SH-SY5Y (cell line): Measurements from ENCODE around the gene KCTD13.

Experiments used
- GATA2 ChIP-seq: IDR thresholded peaks from 2 replicates; pipeline ENCODE4 v1.6.1; 2011; ENCODE audit warnings: mild to moderate bottlenecking, low read depth, low read length
- GATA3 ChIP-seq: IDR thresholded peaks from 2 replicates; pipeline ENCODE4 v1.6.1; 2011; ENCODE audit warnings: low read depth, mild to moderate bottlenecking, low read length, moderate library complexity

KCTD13 gene, protein sequence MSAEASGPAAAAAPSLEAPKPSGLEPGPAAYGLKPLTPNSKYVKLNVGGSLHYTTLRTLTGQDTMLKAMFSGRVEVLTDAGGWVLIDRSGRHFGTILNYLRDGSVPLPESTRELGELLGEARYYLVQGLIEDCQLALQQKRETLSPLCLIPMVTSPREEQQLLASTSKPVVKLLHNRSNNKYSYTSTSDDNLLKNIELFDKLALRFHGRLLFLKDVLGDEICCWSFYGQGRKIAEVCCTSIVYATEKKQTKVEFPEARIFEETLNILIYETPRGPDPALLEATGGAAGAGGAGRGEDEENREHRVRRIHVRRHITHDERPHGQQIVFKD

GRCh38 chr16:29925781-29926710 is at the start of gene KCTD13:
KCTD13 (minus strand) TSS chr16:29926226; CDS start chr16:29926033, 193 bp downstream.
- TF ChIP-seq GATA3 (no peak), GATA2 (no peak)

DNA sequence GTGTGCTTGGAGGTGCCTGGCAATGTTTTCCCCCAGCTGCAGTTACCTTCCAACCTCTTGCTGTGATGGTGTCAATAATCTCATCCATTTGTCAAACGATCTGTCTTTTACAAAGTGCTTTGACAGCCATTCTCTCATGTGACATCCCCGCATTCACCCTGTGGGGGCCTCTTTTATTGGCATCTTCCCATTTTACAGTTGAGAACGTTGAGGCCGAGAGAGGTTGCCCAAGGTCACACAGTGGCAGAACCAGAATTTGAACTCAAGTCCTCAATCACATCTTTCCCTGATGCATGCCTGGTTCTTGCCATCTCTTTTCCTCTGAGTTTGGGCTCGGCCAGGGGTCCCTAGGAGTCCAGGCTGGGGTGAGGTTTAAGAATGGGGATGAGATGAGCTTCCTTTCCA is 49.1 kb upstream of the KCTD13 start:
- TF ChIP-seq GATA2 (no peak), GATA3 (no peak)

- no peak for TF ChIP-seq GATA3
- TF ChIP-seq GATA2 = no peak
These were observed 48.5 kb upstream of the KCTD13 start for GRCh38 chr16:29974291-29975133.

DNA sequence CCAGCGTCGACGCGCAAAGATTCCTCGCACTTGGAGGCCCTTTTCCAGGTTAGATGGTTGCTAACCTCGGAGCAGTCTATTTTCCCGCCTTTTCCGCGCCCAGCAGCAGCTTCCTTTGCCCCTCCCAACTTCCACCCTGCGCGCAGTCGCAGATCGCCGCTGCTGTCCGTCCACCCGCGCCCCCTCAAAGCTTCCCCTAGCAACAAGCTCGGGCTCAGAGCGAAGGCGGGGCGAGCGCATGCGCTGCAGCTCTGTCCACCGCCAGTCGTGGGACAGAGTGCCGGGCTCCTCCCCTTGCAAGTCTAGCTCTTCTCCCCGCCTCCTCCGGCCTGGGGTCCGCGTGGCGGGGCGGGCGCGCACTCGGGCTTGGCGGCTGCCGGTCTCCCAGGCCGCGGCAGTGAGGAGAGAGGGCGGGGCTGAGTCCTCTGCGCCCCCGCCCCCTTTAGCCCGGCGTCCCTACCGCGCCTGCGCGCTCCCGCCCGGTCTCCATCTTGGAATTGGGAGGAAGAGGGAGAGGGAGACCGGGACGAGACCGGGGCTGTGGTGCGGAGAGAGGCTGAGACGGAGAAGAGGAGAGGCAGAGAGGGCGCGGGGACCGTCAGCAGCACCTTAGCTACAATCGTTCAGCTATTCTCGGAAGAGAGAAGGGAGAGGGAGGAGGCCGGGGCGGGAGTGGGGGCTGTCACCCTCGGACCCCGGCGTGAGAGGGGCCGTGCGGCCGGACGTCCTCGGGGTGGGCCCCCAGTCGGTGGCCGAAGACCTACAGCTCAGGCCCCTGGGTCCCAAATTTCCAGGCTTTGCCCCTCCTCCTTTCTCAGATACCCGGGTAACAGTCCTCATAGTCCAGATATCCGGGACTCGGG is 47.6 kb upstream of the KCTD13 start, which contains the start of gene TAOK2:
Gene TAOK2 (plus strand): TSS at position 485 of the 863 bp plus-strand sequence. CDS start 3,905 bp downstream, outside the sequence.
- TF ChIP-seq GATA3 (no peak), GATA2 (no peak)

GRCh38 chr16:29972992-29973383 is 47.0 kb upstream of the KCTD13 start:
- no peak for TF ChIP-seq GATA3
- TF ChIP-seq GATA2 = no peak

DNA sequence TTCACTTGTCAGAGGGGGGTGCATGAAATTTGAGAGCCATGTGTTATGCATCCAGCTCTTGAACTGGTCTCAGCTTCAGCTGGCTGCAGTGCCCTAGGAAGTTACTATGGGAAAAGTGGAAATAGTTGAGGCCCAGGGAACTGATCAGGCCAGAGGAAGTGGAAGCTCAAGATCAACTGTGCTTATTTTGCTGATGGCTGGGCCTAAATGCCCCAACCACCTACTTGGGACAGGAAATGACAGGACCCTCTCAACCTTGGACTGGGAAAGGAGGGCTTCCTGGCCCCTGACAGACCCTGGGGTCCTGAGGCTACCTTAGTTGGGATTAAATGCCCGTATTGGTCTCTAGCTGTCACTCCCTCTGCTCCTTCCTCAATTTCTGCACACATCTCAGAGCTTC is 46.5 kb upstream of the KCTD13 start:
- no peak for TF ChIP-seq GATA2
- no peak for TF ChIP-seq GATA3

DNA sequence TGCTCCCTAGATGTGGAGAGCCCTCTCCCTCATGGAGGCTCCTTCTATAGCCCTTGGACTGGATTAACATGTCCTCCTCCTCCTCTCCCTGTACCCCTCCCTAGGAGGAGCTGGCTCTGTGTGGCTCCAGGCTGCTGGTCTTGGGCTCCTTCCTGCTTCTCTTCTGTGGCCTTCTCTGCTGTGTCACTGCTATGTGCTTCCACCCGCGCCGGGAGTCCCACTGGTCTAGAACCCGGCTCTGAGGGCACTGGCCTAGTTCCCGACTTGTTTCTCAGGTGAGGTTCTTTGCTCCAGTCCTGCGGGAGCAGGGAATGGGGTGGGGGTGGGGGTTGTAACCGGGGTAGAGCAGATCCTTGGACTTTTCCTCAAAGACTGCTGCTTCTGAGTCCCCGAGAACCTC is 45.3 kb upstream of the KCTD13 start:
- no peak for TF ChIP-seq GATA2
- no peak for TF ChIP-seq GATA3

DNA sequence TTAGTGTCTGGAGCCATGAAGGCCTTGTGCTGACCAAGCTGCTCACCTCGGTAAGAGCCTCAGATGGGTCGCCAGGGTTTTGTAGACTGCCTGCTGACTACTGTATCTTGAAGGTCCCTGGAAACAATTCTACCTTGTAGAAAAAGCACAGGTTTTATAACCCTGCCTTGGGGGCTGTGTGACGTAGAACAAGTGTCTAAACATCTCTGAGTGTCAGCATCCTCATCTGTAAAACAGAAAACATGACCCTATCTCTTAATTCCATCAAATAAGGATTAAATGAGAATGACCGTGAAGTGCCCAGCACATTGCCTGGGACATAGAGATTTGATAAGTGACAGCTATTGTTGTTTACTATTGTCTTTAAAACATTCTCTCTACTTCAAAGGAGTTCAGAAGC is 42.2 kb upstream of the KCTD13 start:
- TF ChIP-seq GATA2 (no peak), GATA3 (no peak)

- TF ChIP-seq GATA2 (no peak), GATA3 (no peak)
These were observed 37.2 kb upstream of the KCTD13 start for GRCh38 chr16:29963021-29963743.

DNA sequence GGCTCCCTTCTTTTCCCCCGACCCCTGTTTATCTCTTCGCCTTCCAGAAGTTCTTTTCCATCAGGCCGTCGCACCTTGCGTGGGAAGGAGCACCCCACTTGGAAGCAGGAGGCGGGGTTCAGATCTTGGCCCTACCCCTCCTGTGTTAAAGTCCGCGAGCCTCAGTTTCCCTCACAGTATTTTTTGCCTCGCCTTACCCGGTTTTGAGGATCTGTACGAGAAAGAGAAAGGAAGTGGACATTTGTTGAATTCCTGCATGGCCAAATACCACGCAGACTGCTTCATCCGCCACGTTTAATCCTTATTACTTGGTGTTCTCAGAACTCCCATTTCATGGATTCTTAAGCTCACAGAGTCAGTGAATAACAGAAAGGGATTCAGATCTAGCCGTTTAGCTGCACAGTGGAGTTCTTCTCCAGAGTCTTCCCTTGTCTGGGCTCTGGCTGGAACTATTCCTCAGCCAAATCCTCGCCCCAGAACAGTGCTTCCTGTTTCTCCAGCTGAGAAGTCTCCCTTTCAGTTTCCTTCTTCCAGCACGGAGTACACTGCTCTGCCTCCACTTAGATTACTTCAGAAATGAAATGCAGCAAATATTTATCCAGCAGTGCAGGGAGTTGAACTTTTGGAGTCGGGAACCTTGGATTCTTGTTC is 36.4 kb upstream of the KCTD13 start:
- TF ChIP-seq GATA3 = no peak
- no peak for TF ChIP-seq GATA2

DNA sequence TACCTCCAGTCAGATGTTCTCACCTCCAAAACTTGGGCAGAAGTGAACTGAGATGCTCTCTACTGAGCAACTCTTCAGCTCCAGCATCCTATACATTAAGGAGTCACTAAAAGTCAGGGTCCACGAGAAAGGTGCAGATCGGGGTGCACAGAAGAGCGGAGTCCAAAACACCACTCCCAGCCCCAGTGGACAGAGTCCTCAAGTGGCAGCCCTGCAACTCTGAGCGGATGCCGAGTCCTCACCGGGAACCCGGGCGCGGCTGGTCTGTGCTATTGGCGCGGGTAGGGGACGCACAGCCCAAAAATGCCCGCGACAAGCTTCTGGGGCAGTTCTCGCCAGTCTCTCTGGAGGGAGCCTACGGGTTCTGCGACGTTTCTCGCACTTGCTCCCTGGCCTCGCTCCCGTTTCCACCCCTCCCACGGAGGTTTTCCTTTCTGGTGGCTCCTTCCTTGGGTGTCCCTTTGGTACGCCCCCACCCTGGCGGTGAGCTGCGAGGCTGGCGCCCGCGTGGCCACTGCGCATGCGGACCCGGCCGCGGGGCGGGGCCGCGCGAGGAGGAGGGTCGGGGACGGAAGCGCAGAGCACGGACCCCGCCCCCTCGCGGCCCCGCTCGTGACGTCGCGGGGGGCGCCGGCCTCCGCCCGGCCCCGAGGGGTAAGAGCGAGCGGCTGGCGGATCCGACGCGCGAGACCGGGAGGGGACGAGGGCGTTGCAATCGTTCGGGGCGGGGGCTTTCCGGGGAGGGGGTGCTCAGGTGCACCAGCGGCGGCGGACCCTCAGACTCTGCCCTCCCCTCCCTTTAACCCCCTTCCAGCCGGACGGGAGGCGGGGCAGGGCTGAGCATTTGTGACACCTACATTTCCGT is 35.7 kb upstream of the KCTD13 start, which contains the start of gene TMEM219:
Gene TMEM219 (plus strand): TSS at position 601 of the 865 bp plus-strand sequence. CDS start 1,065 bp downstream, outside the sequence.
- TF ChIP-seq GATA2 (no peak), GATA3 (no peak)

- TF ChIP-seq GATA2 (no peak), GATA3 (no peak)
These were observed 35.1 kb upstream of the KCTD13 start for GRCh38 chr16:29961127-29961478.
